Measurements from ENCODE around the gene FBXL7.

FBXL7 gene

GRCh38 chr5:15545082-15545481, 45.1 kb downstream of the FBXL7 start:
- FAIRE-seq, result no peak

GRCh38 chr5:15547261-15547839, 47.4 kb downstream of the FBXL7 start:
- FAIRE-seq, result no peak

GRCh38 chr5:15549961-15550360, 50.0 kb downstream of the FBXL7 start:
- no peak for FAIRE-seq

GRCh38 chr5:15550502-15551112, 50.6 kb downstream of the FBXL7 start:
- no peak for FAIRE-seq

- no peak for FAIRE-seq
These were observed 51.1 kb downstream of the FBXL7 start for GRCh38 chr5:15551113-15551504.

- FAIRE-seq, result no peak
These were observed 54.6 kb downstream of the FBXL7 start for GRCh38 chr5:15554542-15554941.

GRCh38 chr5:15555176-15555575, 55.2 kb downstream of the FBXL7 start:
- no peak for FAIRE-seq

- no peak for FAIRE-seq
These were observed 58.3 kb downstream of the FBXL7 start for GRCh38 chr5:15558240-15558639.

- FAIRE-seq, result no peak
These were observed 58.7 kb downstream of the FBXL7 start for GRCh38 chr5:15558681-15559080.

GRCh38 chr5:15560421-15560820, 60.4 kb downstream of the FBXL7 start:
- FAIRE-seq, result no peak

- FAIRE-seq, result no peak
These were observed 64.5 kb downstream of the FBXL7 start for GRCh38 chr5:15564523-15564922.

- no peak for FAIRE-seq
These were observed 65.0 kb downstream of the FBXL7 start for GRCh38 chr5:15564957-15565356.

GRCh38 chr5:15566306-15566705, 66.3 kb downstream of the FBXL7 start:
- no peak for FAIRE-seq

GRCh38 chr5:15566789-15567188, 66.8 kb downstream of the FBXL7 start:
- FAIRE-seq, result no peak

- no peak for FAIRE-seq
These were observed 70.5 kb downstream of the FBXL7 start for GRCh38 chr5:15570491-15570890.

- FAIRE-seq, result no peak
These were observed 71.1 kb downstream of the FBXL7 start for GRCh38 chr5:15571081-15571480.

- FAIRE-seq, result no peak
These were observed 71.6 kb downstream of the FBXL7 start for GRCh38 chr5:15571618-15572017.

- FAIRE-seq, result no peak
These were observed 73.6 kb downstream of the FBXL7 start for GRCh38 chr5:15573590-15573989.

- FAIRE-seq, result no peak
These were observed 74.1 kb downstream of the FBXL7 start for GRCh38 chr5:15574128-15574527.

- FAIRE-seq, result no peak
These were observed 74.9 kb downstream of the FBXL7 start for GRCh38 chr5:15574806-15575325.

- FAIRE-seq, result no peak
These were observed 75.7 kb downstream of the FBXL7 start for GRCh38 chr5:15575666-15576065.

GRCh38 chr5:15577132-15577531, 77.2 kb downstream of the FBXL7 start:
- no peak for FAIRE-seq

- FAIRE-seq, result no peak
These were observed 77.9 kb downstream of the FBXL7 start for GRCh38 chr5:15577831-15578230.

GRCh38 chr5:15579193-15579990, 79.4 kb downstream of the FBXL7 start:
- no peak for FAIRE-seq

All from A204.1 (cell line).